Upper lobe of right lung (tissue), 1 donor: ENCODE data around the gene TNNI3. TPM values are rescaled to one million over a fixed set of nuclear protein-coding genes. Genes with fewer than 3 reads are reported as not detected.
"Not testable (repeated sequence)": the region's sequence is repeated elsewhere in the genome, so short reads cannot be mapped to it uniquely, and the experiment has no call there.

Experiments
- ATAC-seq: fragments of 200-7000 bp; cut with Tn5 transposase; one replicate; pipeline ENCODE4 v1.9.1; 2020; ENCODE audit warnings: mild to moderate bottlenecking, moderate library complexity
- DNase-seq: peaks from one replicate; pipeline ENCODE4 v3.0.0-alpha.2; 2020
- H3K27ac ChIP-seq: fragments of 200-600 bp; one replicate; pipeline ENCODE4 v1.8.0; 2022
- H3K27me3 ChIP-seq: fragments of 200-600 bp; one replicate; pipeline ENCODE4 v1.8.0; 2022; ENCODE audit warnings: mild to moderate bottlenecking
- H3K36me3 ChIP-seq: fragments of 200-600 bp; one replicate; pipeline ENCODE4 v1.8.0; 2022
- H3K4me1 ChIP-seq: fragments of 200-600 bp; one replicate; pipeline ENCODE4 v1.8.0; 2022
- H3K4me3 ChIP-seq: fragments of 200-600 bp; one replicate; pipeline ENCODE4 v1.8.0; 2022; ENCODE audit warnings: mild to moderate bottlenecking
- H3K9me3 ChIP-seq: fragments of 200-600 bp; one replicate; pipeline ENCODE4 v1.8.0; 2022
- CTCF ChIP-seq: fragments of 200-600 bp; IDR thresholded peaks from one replicate; pipeline ENCODE4 v1.8.0; 2022; ENCODE audit warnings: antibody characterized with exemption
- intact Hi-C: fragments of 100-400 bp; cut with DNase I; formaldehyde crosslinking; loops from one replicate; pipeline ENCODE4 v1.11.0; 2022
- microRNA-seq: library from miRNA; unstranded; fragments of <30 nt; microRNA quantifications from one replicate; pipeline ENCODE4 v1.2.0, GENCODE V29; 2020; ENCODE audit warnings: borderline microRNAs expressed
- total RNA-seq: library from RNA; stranded (reverse); fragmentation: NEBNext Ultra II Directional; extraction: Animal tissue kit (Norgen Biotek cat#: 25700); gene quantifications from one replicate; pipeline ENCODE4 v1.2.1, GENCODE V29; 2021
- donor health status: DM: no; HTN: yes; CAD: no; lungs with severe emphysema.

Gene TNNI3
- total RNA-seq, 1 donor from 2014 or later, result not detected

GRCh38 chr19:55109527-55110291, 47.8 kb downstream of the TNNI3 start:
- TF ChIP-seq CTCF, result no peak
- ATAC-seq (no peak), DNase-seq (peak; percentile 6)
- no peaks in the 10 kb centered on the region for H3K27me3 ChIP-seq
- H3K9me3 ChIP-seq, result no peaks in the 10 kb centered on the region
- no peak overlapping the region for H3K4me3 ChIP-seq
- peaks cover 10% of the 10 kb centered on the region for H3K36me3 ChIP-seq
- no peak overlapping the region for H3K27ac ChIP-seq
- H3K4me1 ChIP-seq, result peaks cover 4% of the 10 kb centered on the region
- intact Hi-C loops, result no loop called here

GRCh38 chr19:55107252-55107651, 50.3 kb downstream of the TNNI3 start:
- H3K4me3 ChIP-seq, DNase-seq, ATAC-seq, intact Hi-C loops, H3K9me3 ChIP-seq, H3K4me1 ChIP-seq, H3K27me3 ChIP-seq, H3K27ac ChIP-seq: not testable (repeated sequence)
- peaks cover 24% of the 10 kb centered on the region for H3K36me3 ChIP-seq

GRCh38 chr19:55106591-55106990, 50.9 kb downstream of the TNNI3 start:
- ATAC-seq (no peak), DNase-seq (no peak)
- no peak overlapping the region for H3K27ac ChIP-seq
- no peaks in the 10 kb centered on the region for H3K27me3 ChIP-seq
- H3K9me3 ChIP-seq, result no peaks in the 10 kb centered on the region
- H3K4me3 ChIP-seq, result no peak overlapping the region
- peaks cover 30% of the 10 kb centered on the region for H3K36me3 ChIP-seq
- no peak for TF ChIP-seq CTCF
- no peaks in the 10 kb centered on the region for H3K4me1 ChIP-seq
- intact Hi-C loops, result no loop called here

- DNase-seq (no peak), ATAC-seq (no peak)
- Histone ChIP-seq H3K36me3 (peaks cover 44% of the 10 kb centered on the region), H3K27ac (no peak overlapping the region), H3K27me3 (no peaks in the 10 kb centered on the region), H3K4me3 (no peak overlapping the region), H3K9me3 (no peaks in the 10 kb centered on the region), H3K4me1 (no peaks in the 10 kb centered on the region)
- intact Hi-C loops, result no loop called here
- no peak for TF ChIP-seq CTCF
Measured at GRCh38 chr19:55105237-55105636, 52.3 kb downstream of the TNNI3 start.

GRCh38 chr19:55103190-55103589, 54.3 kb downstream of the TNNI3 start:
- no peaks in the 10 kb centered on the region for H3K9me3 ChIP-seq
- no peak overlapping the region for H3K4me3 ChIP-seq
- peaks cover 34% of the 10 kb centered on the region for H3K36me3 ChIP-seq
- intact Hi-C loops, result no loop called here
- H3K4me1 ChIP-seq, result peaks cover 4% of the 10 kb centered on the region
- ATAC-seq (no peak), DNase-seq (no peak)
- no peak for TF ChIP-seq CTCF
- no peaks in the 10 kb centered on the region for H3K27me3 ChIP-seq
- no peak overlapping the region for H3K27ac ChIP-seq

Small RNA genes lying within 50 kb of the gene (microRNA-seq; reads per million reads assigned to microRNA genes)
- gene MIR7975, result not detected

Other genes starting within 250 kb of the TNNI3 start
- gene NLRP7, start 210.2 kb downstream of the TNNI3 start, total RNA-seq, result not detected
- 21.4 TPM for gene NLRP2, start 191.4 kb downstream of the TNNI3 start, total RNA-seq
- gene GP6, start 119.5 kb downstream of the TNNI3 start, total RNA-seq, result 0.32 TPM
- gene RDH13, start 94.6 kb downstream of the TNNI3 start, total RNA-seq, result 30.0 TPM
- gene EPS8L1, start 81.9 kb downstream of the TNNI3 start, total RNA-seq, result 35.6 TPM
- 120 TPM for gene PPP1R12C, start 40.1 kb downstream of the TNNI3 start, total RNA-seq
- gene TNNT1, start 8.5 kb downstream of the TNNI3 start, total RNA-seq, result 1.2 TPM
- 1.5 TPM for gene DNAAF3, start 8.9 kb upstream of the TNNI3 start, total RNA-seq
- gene SYT5, start 22.6 kb upstream of the TNNI3 start, total RNA-seq, result not detected
- gene PTPRH, start 51.8 kb upstream of the TNNI3 start, total RNA-seq, result not detected
- gene TMEM86B, start 71.0 kb upstream of the TNNI3 start, total RNA-seq, result 4.3 TPM
- 61.0 TPM for gene PPP6R1, start 101.3 kb upstream of the TNNI3 start, total RNA-seq
- 19.7 TPM for gene HSPBP1, start 122.4 kb upstream of the TNNI3 start, total RNA-seq
- gene BRSK1, start 126.3 kb upstream of the TNNI3 start, total RNA-seq, result 1.3 TPM
- gene TMEM150B, start 167.6 kb upstream of the TNNI3 start, total RNA-seq, result 23.9 TPM
- 11.7 TPM for gene KMT5C, start 182.1 kb upstream of the TNNI3 start, total RNA-seq
- not detected for gene COX6B2, start 197.0 kb upstream of the TNNI3 start, total RNA-seq
- gene GARIN5B, start 205.5 kb upstream of the TNNI3 start, total RNA-seq, result not detected
- gene IL11, start 212.7 kb upstream of the TNNI3 start, total RNA-seq, result 0.84 TPM
- gene TMEM190, start 219.1 kb upstream of the TNNI3 start, total RNA-seq, result not detected
- 19.8 TPM for gene TMEM238, start 226.6 kb upstream of the TNNI3 start, total RNA-seq
- 1,343 TPM for gene RPL28, start 228.2 kb upstream of the TNNI3 start, total RNA-seq